ENCODE results near the gene ACVR1B. TPM values are rescaled to one million over a fixed set of nuclear protein-coding genes. Genes with fewer than 3 reads are reported as not detected.

ACVR1B gene
- total and polyA plus RNA-seq, 2 of the 8 experiments (the other 6 are each of a cell fraction or from before 2014, with no cell fraction given), result 16.0 to 19.2 TPM

DNA sequence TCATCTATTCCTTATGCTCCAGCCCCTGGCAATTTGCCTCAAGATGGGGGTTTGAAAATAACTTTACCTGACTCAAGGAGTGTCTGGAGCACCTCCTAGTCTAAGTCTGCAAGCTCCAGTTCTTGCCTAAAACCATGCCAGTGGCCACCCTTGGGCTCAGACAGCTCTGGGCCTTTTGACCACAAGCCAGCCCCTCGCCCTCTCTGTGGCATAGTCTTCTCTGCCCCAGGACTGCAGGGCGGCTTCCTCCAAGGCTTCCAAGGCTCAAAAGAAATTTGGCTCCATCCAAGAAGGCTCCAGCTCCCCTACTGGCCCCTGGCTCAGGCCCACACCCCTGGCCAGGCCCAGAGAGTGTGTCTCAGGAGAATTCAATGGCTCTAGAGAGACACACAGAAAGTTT is 29.4 kb upstream of the ACVR1B start (continued):
- TF ChIP-seq NANOG (IDR thresholded peaks at IDR 0.05; ENCODE audit: insufficient read depth, low read depth, low read length, poor library complexity, severe bottlenecking), result no peak
